NCI-H1105 treated with DMSO at 0.1 percent for 48 hours (cell line): Measurements from ENCODE around the gene ATF6B.
"Not testable (repeated sequence)": the region's sequence is repeated elsewhere in the genome, so short reads cannot be mapped to it uniquely, and the experiment has no call there.

Experiments used
- DNase-seq: peaks from one replicate; lab custom pipeline; 2025; lab: John Stamatoyannopoulos, UW

The ATF6B gene

GRCh38 chr6:32154514-32155161 lies 26.6 kb upstream of the ATF6B start:
- peak; percentile 67 for DNase-seq

DNA sequence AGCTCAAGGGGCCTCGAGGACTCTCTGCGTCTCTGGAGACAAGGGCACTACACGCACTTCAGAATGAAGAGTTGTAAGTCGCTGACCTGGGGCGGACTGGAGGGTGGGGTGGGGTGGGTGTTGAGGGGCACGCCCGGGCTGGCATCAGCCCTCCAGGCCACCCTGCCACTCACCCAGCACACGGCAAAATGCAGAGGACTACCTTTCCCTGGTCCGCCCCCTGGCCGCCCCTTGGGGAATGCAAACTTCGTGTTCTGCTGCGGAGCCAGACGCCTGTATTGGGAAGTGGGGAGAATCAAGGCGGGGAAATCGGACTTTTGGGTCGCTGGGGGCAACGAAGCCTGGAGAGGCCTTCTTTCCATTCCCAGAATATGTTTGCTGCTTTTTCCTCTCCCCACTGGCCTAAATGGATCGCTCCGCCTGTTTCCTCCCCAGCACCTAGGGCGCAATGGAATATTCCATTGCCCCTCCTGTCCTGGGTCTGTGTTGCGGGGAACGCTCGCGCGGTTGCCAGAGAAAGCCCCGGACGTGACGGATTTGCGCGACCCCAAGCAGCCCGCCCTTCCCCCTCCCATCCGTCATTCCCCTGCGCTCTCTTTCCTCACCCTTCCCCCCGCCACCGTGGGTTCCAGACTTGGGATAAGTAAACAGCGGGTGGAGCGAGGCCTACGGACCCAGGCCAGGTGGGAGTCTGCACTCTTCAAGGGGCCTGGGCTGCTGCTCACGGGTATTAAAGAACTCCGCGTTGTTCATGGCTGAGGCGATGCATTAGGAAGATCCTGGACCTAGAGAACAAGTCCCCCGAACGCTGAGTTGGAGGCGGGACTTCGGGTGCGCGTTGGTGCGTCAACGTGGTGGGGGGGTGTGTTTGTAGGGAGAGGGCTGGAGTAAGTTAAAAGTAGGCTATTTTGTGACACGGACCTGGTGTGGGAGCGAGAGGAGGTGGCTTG lies 25.8 kb upstream of the ATF6B start, which contains the start of gene PPT2:
PPT2 (plus strand) TSS at position 578 of the 950 bp plus-strand sequence. CDS start 454 bp downstream, outside the sequence.
- peak; percentile 82 for DNase-seq

DNA sequence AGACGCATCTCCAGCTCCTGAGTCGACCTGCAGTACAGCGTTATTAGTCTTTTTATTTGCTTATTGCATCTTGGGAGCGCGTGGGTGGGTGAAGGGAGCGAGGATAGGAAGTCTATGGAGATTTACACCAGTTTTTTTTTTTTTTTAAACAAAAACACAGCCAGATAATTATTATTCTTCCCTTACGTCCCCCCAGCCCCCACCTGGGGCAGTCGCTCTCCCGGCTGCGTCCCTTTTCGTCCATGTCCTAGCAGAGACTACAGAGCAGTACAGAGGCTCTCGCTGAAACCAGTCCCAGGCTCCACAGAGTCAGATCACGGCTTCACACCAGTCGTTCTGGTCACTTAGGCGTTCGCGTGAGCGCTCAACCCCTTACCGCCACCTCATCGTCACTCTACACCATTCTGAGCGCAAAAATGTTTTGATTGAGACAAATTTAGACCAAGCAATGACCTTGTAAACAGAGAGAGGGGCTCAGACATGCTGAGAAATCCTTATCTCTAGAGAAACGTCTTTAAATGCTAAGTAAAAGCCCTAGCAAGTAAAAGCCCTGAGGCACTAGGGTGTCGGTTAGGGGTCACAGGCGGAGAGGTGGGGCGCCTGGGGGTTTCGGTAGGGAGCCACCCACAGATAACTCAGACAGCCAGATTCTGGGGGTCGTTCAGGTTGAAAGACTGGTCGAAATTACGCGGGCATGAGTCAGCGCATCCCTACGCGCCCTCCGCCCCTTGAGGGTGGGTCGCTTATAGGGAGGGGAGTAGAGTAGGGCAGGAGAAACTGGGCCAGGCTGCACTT lies 24.9 kb upstream of the ATF6B start:
- DNase-seq, result no peak

- DNase-seq, result no peak
These were observed 24.1 kb upstream of the ATF6B start, which contains the start of gene PRRT1 for GRCh38 chr6:32151863-32152768. Gene PRRT1, minus strand, starts transcription at chr6:32151939. Its CDS starts 112 bp downstream, at chr6:32151827.

- no peak for DNase-seq
These were observed 23.3 kb upstream of the ATF6B start for GRCh38 chr6:32151181-32151862.

GRCh38 chr6:32149932-32150870 lies 22.2 kb upstream of the ATF6B start:
- no peak for DNase-seq

DNA sequence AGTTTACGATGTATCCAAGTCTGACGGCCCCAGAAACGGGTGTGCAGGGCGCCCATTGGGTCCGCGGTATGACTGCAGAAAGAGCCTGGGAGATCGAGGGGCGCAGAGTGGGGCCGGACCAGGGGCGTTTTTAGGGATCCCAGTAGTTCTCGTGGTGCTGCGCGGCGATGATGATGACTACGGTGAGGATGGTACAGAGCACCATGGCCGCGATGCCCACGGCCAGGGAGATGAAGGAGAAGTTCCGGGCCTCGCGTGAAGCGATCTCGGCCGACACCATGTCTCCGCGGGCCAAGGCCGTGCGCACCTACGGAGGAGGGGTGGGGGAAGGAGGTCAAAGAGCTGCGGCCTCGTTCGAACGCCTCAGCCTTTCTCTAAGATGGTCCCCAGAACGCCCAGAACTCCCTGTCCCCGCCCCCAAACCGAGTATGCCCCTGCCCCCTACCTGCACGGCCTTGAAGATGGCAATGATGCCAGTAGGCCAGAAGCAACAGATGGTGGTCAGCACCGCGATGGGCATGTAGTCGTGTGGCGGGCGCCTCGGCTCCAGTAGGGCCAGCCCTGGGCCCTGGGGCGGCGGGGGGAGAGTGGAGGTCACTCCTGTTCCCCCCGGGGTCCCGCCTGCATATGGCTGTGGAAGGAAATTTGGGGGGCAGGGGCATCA lies 21.2 kb upstream of the ATF6B start:
- DNase-seq, result no peak

DNA sequence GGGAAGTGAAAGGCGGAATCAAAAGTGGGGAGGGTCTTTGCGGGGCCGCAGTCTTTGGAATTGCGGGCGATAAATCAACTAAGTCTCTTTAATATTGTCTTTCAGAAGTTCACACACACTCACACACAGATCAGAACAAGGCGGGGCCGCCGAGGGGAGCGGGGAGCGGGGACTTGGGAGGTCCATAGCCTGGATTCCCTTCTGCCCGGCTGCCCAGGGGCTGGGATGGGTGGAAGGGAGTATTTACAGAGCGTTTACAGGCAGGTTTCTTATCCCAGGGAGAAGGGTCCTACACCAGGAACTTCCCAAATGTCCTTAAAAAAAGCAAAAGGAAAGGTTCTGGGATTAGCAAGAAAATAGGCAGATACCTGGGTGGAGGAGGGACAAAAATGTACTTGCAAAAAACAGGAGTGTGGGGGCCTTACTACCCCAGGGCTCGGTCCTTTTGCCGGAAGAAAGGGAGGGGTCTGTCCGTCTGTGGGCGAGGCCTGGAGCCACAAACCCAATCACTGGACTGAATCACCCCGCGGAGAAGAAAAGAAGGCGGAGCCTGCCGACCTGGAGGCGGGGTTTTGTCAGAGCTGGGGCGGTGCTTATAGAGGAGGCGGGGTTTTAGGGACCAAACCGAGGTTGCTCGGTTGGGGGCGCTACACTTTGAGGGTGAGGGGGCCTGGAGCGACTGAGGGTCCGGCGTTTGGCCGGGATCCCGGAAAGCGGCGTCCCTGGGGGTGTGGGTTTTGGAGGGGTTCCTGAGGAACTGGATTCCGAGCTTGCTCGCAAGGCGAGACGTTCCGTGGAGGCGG lies 20.4 kb upstream of the ATF6B start:
- DNase-seq, result no peak

DNA sequence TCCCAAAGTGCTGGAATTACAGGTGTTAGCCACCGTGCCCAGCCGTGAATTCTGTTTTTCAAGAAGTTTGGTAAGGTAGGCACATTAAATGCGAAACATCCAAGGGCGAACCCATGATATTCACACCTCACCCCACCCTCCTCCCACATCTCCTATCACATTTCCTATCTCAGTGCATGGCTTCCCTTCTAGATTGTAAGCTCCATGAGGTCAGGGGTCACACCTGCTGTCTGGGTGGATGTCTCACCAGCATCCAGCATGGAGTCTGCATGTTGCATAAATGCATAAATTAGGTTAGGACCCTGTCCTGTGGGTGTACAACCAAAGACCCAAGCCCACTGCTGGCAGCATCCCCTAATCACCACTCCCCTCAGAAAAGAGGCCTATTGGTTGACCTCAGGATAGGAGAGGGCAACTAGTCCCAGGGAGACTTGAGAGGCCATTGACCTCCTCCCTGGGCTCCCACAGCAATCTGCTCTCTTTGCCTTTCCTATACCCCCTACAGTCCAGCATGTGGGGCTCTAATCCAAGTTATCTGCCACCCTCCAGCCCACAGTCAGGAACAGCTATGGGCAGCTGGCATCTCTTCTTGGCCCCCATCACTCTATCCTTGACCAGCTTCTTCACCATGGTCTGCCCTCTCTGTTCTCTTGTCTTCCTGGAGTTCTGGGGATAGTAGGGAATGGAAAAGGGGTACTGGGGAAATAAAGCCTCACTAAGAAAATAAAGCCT lies 19.5 kb upstream of the ATF6B start:
- no peak for DNase-seq

- no peak for DNase-seq
These were observed 18.6 kb upstream of the ATF6B start for GRCh38 chr6:32146687-32147086.

DNA sequence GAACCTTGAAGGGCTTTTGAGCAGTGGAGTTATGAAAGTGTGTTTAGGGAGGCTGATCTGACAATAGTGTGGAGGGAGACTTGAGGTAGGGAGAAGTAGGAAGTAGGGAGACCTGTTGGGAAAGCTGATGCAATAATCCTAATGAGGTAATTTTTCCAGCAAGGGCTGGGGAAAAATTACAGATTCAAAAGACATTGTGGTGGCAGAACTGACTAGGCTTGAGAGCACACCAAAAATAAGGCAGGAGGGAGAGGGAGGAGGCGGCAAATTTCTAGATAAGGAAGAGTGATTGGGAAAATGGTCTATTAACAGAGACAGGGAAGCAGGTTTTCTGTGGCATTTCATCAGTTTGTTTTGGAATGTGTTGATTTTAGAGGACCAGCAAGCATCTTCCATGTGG lies 18.2 kb upstream of the ATF6B start:
- no peak for DNase-seq

DNA sequence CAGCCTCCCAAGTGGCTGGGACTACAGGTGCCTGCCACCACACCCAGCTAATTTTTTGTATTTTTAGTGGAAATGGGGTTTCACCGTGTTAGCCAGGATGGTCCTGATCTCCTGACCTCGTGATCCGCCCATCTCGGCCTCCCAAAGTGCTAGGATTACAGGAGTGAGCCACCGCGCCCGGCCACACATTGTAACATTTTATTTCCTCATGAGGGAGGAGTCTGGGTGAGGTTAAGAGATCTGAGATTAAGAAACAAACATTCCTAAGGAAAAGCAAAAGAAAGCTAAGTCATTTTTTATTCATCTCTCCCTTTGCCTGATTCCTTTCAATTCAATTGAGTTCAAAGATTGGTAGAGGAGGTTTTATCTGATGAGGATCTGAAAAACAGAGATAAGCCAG lies 16.2 kb upstream of the ATF6B start:
- DNase-seq, result not testable (repeated sequence)

- no peak for DNase-seq
These were observed 12.5 kb upstream of the ATF6B start for GRCh38 chr6:32140420-32141046.

- DNase-seq, result no peak
These were observed 11.5 kb upstream of the ATF6B start for GRCh38 chr6:32139590-32139989.

GRCh38 chr6:32137454-32137853 lies 9.4 kb upstream of the ATF6B start:
- DNase-seq, result no peak

DNA sequence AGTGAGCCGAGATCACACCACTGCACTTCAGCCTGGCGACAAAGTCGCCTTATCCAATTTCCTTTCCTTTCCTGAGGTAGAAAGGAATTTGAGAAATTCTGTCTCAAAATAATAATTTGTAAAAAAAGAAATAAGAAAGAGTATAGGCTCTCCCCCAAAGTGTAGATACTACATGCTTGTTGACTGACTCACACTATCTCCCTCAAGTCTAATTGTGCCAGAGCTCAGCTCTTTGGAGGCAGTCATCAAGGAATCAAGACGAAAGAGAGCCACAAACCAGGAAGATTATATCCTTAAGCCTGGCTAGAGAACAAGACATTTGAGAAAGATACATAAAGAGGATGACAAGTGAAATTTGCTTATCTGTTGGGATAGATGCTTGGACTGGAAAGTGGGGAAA lies 5.7 kb upstream of the ATF6B start:
- DNase-seq, result no peak

GRCh38 chr6:32132110-32132509 lies 4.1 kb upstream of the ATF6B start:
- DNase-seq, result no peak
